OCI-LY1 (cell line): Measurements from ENCODE around the gene AGFG1.

Experiments
- EZH2 ChIP-seq: fragments of 200-600 bp; sonication (generic), shearing (Covaris generic); IDR thresholded peaks from 2 replicates; pipeline ENCODE4 v1.8.0; 2017; ENCODE audit warnings: borderline replicate concordance, mixed run types, mild to moderate bottlenecking, antibody characterized with exemption, low read length, moderate library complexity, mixed read lengths
- TF ChIP-seq, protein P1 (sequence below): fragments of 200-600 bp; sonication (generic), shearing (Covaris generic); IDR thresholded peaks from 2 replicates; pipeline ENCODE4 v1.5.1; 2017; ENCODE audit warnings: mild to moderate bottlenecking, antibody characterized with exemption, low read length, moderate library complexity, mixed read lengths

DNA sequence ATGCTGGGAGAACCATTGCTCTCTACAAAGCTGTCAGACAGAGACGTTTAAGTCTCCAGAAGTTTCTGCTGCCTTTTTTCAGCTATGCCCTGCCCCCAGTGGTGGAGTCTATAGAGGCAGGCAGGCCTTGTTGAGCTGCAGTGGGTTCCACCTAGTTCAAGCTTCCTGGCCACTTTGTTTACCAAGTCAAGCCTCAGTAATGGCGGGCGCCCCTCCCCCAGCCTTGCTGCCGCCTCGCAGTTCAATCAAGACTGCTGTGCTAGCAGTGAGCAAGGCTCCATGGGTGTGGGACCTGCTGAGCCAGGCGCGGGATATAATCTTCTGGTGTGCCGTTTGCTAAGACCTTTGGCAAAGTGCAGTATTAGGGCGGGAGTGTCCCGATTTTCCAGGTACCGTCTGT, 74.0 kb downstream of the AGFG1 start:
- TF ChIP-seq, protein P1, sequence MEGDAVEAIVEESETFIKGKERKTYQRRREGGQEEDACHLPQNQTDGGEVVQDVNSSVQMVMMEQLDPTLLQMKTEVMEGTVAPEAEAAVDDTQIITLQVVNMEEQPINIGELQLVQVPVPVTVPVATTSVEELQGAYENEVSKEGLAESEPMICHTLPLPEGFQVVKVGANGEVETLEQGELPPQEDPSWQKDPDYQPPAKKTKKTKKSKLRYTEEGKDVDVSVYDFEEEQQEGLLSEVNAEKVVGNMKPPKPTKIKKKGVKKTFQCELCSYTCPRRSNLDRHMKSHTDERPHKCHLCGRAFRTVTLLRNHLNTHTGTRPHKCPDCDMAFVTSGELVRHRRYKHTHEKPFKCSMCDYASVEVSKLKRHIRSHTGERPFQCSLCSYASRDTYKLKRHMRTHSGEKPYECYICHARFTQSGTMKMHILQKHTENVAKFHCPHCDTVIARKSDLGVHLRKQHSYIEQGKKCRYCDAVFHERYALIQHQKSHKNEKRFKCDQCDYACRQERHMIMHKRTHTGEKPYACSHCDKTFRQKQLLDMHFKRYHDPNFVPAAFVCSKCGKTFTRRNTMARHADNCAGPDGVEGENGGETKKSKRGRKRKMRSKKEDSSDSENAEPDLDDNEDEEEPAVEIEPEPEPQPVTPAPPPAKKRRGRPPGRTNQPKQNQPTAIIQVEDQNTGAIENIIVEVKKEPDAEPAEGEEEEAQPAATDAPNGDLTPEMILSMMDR: peak; percentile 48
- no peak for TF ChIP-seq EZH2
